SK-N-MC (cell line): ENCODE measurements around the gene PACRG.

Source experiments
- DNase-seq: peaks from one replicate; pipeline ENCODE4 v3.0.0-alpha.2; 2011; ENCODE audit warnings: low read depth, low spot score
- H3K27ac ChIP-seq: fragments of 200-600 bp; sonication (generic); 2 replicates; pipeline ENCODE4 v1.5.1; 2016; ENCODE audit warnings: mixed run types
- H3K36me3 ChIP-seq: fragments of 200-600 bp; sonication (generic); 2 replicates; pipeline ENCODE4 v1.6.1; 2017; ENCODE audit warnings: antibody characterized with exemption, low read length, mixed read lengths; ENCODE audit not compliant: insufficient read depth
- H3K4me3 ChIP-seq: fragments of 200-600 bp; sonication (generic); 2 replicates; pipeline ENCODE4 v1.5.1; 2016
- H3K9ac ChIP-seq: fragments of 200-600 bp; sonication (generic); 2 replicates; pipeline ENCODE4 v1.8.0; 2017; ENCODE audit warnings: mixed run types, mixed read lengths; ENCODE audit not compliant: insufficient read length
- H3K9me3 ChIP-seq: fragments of 200-600 bp; sonication (generic); 2 replicates; pipeline ENCODE4 v1.6.1; 2017; ENCODE audit warnings: low read depth, mild to moderate bottlenecking, antibody characterized with exemption, low read length, moderate library complexity, mixed read lengths
- EZH2 ChIP-seq: fragments of 200-600 bp; sonication (generic); IDR thresholded peaks from one replicate; pipeline ENCODE4 v1.6.1; 2017; ENCODE audit warnings: antibody characterized with exemption
- FOXP2 ChIP-seq: optimal IDR thresholded peaks from 2 replicates; pipeline ENCODE3; 2011; ENCODE audit warnings: mild to moderate bottlenecking, moderate library complexity; ENCODE audit not compliant: insufficient read depth; ENCODE audit errors: extremely low read length, control extremely low read depth
- POLR2AphosphoS5 ChIP-seq: IDR thresholded peaks from 2 replicates; pipeline ENCODE4 v1.6.1; 2012; ENCODE audit warnings: mild to moderate bottlenecking, low read depth, low read length, borderline replicate concordance

The PACRG gene

GRCh38 chr6:163328411-163328810 lies 600.6 kb downstream of the PACRG start:
- Histone ChIP-seq H3K9me3 (no peaks in the 10 kb centered on the region), H3K27ac (no peak overlapping the region), H3K36me3 (no peaks in the 10 kb centered on the region), H3K4me3 (no peak overlapping the region), H3K9ac (no peak overlapping the region)
- no peak for TF ChIP-seq FOXP2
- no peak for TF ChIP-seq EZH2
- no peak for TF ChIP-seq POLR2AphosphoS5
- DNase-seq = no peak

GRCh38 chr6:163329991-163330390 lies 602.2 kb downstream of the PACRG start:
- Histone ChIP-seq H3K9me3 (no peaks in the 10 kb centered on the region), H3K9ac (no peak overlapping the region), H3K36me3 (no peaks in the 10 kb centered on the region), H3K4me3 (no peak overlapping the region), H3K27ac (no peak overlapping the region)
- TF ChIP-seq EZH2 (no peak), FOXP2 (no peak), POLR2AphosphoS5 (no peak)
- DNase-seq = no peak

GRCh38 chr6:163331245-163331644 lies 603.5 kb downstream of the PACRG start:
- TF ChIP-seq POLR2AphosphoS5 (no peak), FOXP2 (no peak), EZH2 (no peak)
- H3K9me3 ChIP-seq = no peaks in the 10 kb centered on the region
- no peaks in the 10 kb centered on the region for H3K36me3 ChIP-seq
- H3K9ac ChIP-seq = no peak overlapping the region
- no peak overlapping the region for H3K27ac ChIP-seq
- H3K4me3 ChIP-seq = no peak overlapping the region
- DNase-seq = no peak

GRCh38 chr6:163332575-163332974 lies 604.8 kb downstream of the PACRG start:
- DNase-seq = no peak
- H3K9ac ChIP-seq = no peak overlapping the region
- TF ChIP-seq EZH2 (no peak), FOXP2 (no peak), POLR2AphosphoS5 (no peak)
- no peak overlapping the region for H3K4me3 ChIP-seq
- no peaks in the 10 kb centered on the region for H3K9me3 ChIP-seq
- H3K27ac ChIP-seq = no peak overlapping the region
- no peaks in the 10 kb centered on the region for H3K36me3 ChIP-seq

GRCh38 chr6:163333038-163333437 lies 605.3 kb downstream of the PACRG start:
- DNase-seq = no peak
- Histone ChIP-seq H3K9me3 (no peaks in the 10 kb centered on the region), H3K4me3 (no peak overlapping the region), H3K27ac (no peak overlapping the region), H3K36me3 (no peaks in the 10 kb centered on the region), H3K9ac (no peak overlapping the region)
- TF ChIP-seq FOXP2 (no peak), POLR2AphosphoS5 (no peak), EZH2 (no peak)

GRCh38 chr6:163333701-163334663 lies 606.2 kb downstream of the PACRG start:
- no peak overlapping the region for H3K4me3 ChIP-seq
- H3K9ac ChIP-seq = no peak overlapping the region
- TF ChIP-seq FOXP2 (no peak), POLR2AphosphoS5 (no peak), EZH2 (no peak)
- no peak for DNase-seq
- H3K36me3 ChIP-seq = no peaks in the 10 kb centered on the region
- no peaks in the 10 kb centered on the region for H3K9me3 ChIP-seq
- no peak overlapping the region for H3K27ac ChIP-seq

GRCh38 chr6:163335056-163335455 lies 607.3 kb downstream of the PACRG start:
- H3K4me3 ChIP-seq = no peak overlapping the region
- no peak for TF ChIP-seq EZH2
- no peak for TF ChIP-seq POLR2AphosphoS5
- no peak for TF ChIP-seq FOXP2
- no peak overlapping the region for H3K9ac ChIP-seq
- no peak overlapping the region for H3K27ac ChIP-seq
- H3K9me3 ChIP-seq = no peaks in the 10 kb centered on the region
- H3K36me3 ChIP-seq = no peaks in the 10 kb centered on the region
- DNase-seq = no peak

- no peak overlapping the region for H3K9ac ChIP-seq
- DNase-seq = no peak
- TF ChIP-seq FOXP2 (no peak), POLR2AphosphoS5 (no peak), EZH2 (no peak)
- H3K4me3 ChIP-seq = no peak overlapping the region
- H3K36me3 ChIP-seq = no peaks in the 10 kb centered on the region
- no peaks in the 10 kb centered on the region for H3K9me3 ChIP-seq
- no peak overlapping the region for H3K27ac ChIP-seq
Measured at GRCh38 chr6:163335671-163336545, 608.1 kb downstream of the PACRG start.

GRCh38 chr6:163336961-163337360 lies 609.2 kb downstream of the PACRG start:
- Histone ChIP-seq H3K9me3 (no peaks in the 10 kb centered on the region), H3K36me3 (no peaks in the 10 kb centered on the region), H3K4me3 (no peak overlapping the region), H3K9ac (no peak overlapping the region), H3K27ac (no peak overlapping the region)
- DNase-seq = no peak
- TF ChIP-seq FOXP2 (no peak), POLR2AphosphoS5 (no peak), EZH2 (no peak)
